Measurements from ENCODE around the gene WNT5B.
"Not testable (repeated sequence)": the region's sequence is repeated elsewhere in the genome, so short reads cannot be mapped to it uniquely, and the experiment has no call there.

The WNT5B gene

DNA sequence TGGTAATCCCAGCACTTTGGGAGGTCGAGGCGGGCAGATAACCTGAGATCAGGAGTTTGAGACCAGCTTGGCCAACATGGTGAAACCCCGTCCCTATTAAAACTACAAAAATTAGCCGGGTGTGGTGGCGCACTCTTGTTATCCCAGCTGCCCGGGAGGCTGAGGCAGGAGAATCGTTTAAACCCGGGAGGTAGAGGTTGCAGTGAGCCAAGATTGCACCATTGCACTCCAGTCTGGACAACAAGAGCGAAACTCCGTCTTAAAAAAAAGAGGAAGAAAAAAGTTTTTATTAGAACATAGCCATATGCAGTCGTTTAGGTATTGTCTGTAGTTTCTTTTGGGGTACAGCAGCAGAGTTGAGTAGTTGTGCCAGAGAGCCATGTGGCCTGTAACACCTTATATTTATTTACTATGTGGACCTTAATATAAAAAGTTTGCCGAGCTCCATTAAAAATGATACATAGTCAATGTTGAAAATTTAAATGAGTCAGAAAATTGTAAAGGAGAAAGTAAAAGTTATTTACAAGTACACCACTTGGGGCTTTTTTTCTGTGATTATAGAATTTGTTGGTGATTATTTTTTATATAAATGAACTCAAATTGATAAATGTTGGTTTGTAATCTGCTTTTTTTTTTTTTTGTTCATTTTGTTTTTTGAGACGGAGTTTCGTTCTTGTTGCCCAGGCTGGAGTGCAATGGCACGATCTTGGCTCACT is 64.0 kb downstream of the WNT5B start:
- DNase-seq: no peak

- not testable (repeated sequence) for DNase-seq
These were observed 66.1 kb downstream of the WNT5B start for GRCh38 chr12:1695097-1695496.

DNA sequence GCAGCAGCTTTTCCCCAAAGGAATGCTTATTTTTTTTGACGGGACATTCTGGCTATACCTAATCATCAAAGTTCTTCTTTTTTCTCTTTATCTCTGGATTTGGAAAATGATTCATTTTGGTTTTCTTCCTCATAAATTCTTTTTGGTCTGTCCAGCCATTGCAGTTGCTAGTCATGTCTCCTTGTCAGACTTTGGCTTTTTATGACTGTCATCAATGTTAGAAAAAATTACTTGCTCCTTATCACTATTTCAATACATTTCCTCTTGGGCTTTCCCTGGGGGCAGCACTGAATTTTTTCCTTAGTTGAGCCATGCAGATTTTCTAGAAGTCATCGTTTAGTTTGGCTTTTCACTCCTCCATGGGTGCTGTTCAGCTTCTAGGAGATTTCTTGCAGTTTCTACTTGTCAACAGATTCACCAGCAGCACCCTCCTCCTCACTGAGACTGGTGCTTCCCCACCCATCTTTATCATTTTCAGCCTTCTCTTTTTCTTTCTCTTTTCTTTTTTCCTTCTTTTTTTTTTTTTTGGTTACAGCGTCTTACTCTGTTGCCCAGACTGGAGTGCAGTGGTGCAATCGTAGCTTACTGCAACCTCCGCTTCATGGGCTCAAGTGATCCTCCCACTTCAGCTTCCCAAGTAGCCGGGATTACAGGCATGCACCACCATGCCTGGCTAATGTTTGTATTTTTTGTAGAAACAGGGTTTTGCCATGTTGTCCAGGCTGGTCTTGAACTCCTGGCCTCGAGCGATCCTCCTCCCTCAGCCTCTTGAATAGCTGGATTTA is 67.0 kb downstream of the WNT5B start:
- DNase-seq: no peak

DNA sequence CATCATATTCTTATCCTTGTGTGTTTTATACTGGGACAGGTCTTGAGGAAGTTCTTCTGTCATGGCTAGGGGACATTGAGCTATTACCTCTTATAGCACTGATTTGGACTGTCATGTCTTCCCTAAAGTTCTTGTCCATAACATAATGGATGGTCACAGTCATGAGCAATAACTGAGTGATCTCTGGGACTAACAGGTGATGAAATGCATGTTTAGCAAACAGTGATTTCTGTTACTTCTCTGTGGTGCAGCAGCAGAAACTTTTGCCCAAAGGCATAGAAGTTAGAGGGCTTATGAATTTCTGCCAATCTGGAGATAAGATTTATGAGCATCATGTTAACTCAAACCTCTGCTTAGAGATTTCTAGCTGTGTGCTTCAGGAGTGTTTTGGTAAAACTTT is 67.8 kb downstream of the WNT5B start:
- no peak for DNase-seq

Measured in activated T-cell treated with anti-CD3 and anti-CD28 coated beads, Interleukin-2, amount 50 U/mL, for 1 hour (primary cell).